ENCODE results near the gene CCDC57.
A peak's percentile ranks its signal among the peaks of the same experiment; 100 is the strongest.
"Not testable (repeated sequence)": the region's sequence is repeated elsewhere in the genome, so short reads cannot be mapped to it uniquely, and the experiment has no call there.

Gene CCDC57

DNA sequence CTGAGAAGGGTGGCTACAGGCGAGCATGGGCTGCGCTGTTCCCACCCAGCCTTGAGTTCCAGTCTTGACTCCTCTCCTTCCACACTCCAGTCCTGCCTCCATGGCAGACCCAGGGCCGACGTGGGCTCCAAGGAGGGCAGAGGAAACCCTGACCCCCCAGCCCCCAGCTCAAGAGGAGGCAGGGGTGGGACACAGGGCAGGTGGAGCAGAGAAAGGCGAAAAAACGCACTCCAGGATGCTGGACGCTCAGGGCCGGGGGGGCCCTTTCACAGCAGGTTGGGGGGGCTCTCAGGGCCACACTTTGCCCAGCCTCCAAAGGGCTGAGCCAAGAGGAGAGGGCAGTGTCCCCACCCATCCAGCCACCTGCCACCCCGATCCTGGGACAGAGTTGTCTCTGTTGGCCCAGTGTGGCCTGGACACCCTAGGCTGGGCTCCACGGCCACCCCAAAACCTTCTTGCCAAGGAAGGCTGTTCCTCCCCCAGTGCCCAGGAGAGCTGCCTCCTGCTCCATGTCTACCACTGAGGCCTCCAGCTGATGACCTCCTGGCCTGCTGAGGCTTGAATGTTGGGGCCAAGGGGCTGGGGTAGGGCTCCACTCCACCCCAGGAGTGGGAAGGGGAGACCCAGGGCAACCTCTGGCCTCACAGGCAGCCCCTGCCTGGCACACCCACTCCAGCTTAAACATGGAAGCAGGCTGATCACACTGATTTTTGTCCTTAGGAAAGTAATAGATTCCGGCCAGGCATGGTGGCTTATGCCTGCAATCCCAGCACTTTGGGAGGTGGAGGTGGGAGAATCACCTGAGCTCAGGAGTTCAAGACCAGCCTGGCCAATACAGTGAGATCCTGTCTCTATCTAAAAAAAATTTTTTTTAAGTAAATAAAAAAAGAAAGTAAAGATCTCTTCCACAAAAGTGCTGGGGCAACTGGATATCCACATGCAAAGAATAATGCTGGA lies 7.4 kb upstream of the CCDC57 start:
- no peak for DNase-seq

DNA sequence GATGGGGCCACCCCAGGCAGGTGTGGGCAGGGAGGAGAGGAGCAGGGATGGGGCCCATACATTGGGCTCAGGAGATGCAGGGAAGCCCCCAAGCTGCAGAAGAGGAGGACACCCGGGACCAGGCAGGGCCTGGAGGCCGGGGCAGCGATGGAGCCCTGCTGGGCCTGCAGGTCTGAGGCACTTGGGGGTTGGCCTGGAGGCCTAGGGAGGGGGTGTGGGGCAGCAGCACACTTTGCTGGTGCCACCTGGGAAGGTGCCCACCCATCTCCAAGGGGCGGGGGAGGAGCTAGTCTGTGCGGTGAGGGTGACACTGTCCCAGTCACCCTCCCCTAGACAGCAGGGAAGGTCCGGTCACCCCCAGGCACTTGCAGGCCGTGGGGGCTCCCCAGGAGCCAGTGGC lies 6.4 kb upstream of the CCDC57 start:
- DNase-seq: no peak

DNA sequence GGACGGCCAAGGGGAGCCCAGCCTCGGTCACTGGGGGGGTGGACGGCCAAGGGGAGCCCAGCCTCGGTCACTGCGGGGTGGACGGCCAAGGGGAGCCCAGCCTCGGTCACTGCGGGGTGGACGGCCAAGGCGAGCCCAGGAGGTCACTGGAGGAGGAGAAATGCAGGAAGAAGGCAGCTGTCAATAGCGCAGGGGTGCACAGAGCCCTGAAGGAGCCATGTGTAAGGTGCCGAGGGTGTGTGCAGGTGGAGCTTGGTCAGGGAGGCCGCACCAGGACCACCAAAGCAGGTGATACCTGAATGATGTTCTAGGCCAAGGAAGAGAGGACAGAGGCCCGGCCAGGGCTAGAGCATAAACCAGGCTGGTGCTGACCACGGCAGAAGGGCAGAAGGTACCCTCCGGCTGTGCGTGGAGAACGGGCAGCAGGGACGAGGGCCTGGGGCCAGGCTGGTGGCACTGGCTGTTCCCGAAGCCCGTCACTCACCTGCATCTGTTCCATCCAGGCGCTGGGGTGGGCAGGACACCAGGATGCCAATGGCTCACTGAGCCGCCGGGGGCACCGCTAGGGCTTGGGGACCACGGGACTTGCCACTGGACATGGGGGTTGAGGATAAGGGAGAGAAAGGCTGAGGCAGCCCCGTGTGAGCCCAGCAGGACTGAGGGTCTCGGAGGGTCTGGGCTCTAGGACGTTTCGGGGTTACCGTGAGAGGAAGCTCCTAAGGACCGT lies 5.9 kb upstream of the CCDC57 start:
- DNase-seq: no peak

DNA sequence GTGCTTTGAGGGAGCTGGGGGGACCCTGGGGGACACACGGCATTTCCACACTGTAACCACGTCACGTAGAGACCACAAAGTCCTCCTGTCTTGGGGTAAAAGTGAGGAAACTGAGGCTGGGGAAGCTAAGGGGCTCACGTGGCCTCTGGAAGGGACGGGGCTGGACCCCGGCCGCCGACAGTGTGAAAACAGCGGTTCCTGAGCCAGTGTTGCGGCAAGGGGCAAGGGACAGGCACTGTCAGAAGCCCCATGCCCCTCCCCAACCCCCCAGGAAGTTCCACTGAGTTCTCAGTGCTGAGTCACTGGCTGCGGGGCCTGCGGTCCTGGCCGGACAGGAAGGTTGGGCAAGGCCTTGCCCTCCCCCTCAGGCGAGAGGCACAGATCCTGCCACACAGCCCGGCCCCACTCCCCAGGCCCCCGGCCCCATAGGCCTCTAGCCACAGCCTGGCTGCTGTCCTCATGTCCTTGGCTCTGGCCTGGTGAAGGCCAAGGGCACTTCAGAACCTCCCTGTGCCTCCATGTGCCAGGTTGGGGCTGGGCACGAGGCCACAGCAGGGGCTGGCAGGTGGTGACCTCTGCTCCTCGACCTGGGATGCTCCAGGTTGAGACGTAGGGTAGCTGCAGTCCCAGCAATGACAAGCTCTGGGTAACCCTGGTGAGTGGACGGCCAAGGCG lies 5.0 kb upstream of the CCDC57 start:
- no peak for DNase-seq

DNA sequence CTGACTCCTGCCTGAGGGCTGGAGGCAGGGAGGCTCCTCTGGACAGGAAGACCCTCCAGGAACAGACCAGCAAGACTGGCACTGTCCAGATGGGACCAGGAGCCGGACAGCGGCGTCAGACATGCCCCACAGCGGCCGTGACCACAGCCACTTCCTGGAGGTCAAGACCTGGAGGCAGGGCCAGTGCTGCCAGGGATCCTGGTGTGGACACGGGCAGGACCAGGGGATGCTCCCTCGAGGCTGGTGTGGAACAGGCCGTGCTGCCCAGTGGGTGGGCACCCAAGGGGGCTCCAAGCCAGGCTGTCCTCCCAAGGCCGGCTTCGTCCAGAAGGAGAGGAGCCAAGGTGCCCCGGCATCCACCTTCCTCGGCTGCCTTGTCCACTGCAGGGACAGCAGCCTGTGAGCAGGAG lies 4.5 kb upstream of the CCDC57 start:
- DNase-seq: no peak

DNA sequence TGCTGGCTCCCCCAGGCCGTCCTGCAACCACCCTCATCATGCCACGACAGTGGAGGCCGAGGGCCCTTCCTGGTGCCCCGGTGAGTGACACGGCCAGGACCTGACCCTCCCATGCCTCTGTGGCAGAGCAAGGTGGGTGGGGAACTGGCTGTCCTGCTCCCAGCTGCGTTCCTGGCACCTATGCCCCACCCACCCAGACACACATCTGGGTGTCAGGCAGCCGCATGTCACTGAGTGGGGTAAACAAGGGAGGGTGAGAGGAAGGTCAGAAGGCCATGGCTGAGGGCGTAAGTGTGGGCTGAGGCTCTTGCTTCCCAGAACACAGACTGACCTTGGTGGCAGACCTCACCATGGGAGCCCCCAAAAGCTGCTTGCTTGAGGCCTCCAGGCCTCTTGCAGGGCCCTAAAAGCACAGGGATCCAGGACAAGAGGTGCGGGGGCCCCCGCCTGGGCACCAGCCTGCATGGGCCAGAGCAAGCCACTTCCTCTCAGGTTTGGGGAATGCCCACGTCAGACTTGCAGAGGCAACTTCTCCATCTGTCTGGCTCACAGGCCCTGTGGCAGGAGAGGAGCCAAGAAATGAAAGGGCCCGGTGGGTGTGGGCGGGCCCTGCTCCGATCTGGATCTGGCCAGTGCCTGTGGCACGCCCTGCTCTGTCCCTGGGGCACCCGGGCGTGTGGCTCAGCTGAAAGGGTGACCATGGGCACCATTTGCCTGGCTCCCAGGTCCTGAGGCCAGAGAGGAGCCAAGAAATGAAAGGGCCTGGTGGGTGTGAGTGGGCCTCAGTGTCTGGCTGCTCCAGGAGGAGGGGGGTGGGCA lies 3.9 kb upstream of the CCDC57 start:
- no peak for DNase-seq

DNA sequence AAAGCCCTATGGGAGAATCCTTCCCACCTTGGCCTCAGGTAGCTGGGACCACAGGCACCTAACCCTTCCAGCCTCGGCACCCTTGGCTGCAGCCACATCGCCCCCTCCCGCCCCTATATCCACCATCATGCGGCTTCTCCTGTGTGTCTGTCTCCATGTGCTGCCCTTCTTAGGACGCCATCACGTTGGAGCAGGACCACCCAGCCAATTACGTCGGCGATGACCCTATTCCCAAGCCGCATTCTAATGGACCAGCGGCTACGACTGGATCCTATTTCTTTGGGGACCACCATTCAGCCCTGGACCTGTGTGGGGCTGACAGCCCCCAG lies 3.3 kb upstream of the CCDC57 start:
- DNase-seq: no peak

DNA sequence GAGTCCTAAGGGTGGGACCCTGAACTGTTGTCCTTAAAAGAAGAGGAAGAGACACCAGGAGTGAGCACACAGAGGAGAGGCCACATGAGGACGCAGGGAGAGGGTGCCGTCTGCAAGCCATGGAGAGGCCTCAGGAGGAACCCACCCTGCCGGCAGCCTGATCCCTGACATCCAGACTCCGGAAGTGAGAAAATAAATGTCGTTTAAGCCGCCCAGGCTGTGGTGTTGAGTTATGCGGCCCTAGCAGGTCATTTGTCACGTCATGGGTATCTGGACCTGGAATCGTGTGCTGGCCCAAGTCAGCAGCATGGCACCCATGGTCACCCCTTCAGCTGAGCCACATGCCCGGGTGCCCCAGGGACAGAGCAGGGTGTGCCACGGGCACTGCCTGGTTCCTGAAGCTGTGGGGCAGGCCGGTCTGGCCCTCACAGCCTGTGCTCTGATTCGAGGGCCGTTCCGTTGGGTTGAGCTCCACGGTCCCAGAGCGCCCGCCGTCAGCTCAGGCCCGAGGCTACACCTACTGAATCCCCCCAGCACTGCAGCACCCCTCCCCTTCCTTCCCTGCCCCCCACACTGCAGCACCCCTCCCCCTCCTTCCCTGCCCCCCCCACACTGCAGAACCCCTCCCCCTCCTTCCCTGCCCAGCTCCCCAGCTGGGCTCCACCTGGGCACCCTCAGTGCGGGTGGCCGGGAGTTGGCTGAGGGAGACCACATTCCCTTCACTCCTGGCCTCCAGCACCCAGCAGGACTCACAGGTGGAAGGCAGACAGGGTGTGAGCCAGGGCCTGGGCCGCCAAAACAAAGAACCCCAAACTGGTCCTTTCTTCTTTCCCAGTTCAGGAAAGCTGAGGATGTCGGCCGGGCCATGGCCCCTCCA lies 2.7 kb upstream of the CCDC57 start:
- DNase-seq: no peak

DNA sequence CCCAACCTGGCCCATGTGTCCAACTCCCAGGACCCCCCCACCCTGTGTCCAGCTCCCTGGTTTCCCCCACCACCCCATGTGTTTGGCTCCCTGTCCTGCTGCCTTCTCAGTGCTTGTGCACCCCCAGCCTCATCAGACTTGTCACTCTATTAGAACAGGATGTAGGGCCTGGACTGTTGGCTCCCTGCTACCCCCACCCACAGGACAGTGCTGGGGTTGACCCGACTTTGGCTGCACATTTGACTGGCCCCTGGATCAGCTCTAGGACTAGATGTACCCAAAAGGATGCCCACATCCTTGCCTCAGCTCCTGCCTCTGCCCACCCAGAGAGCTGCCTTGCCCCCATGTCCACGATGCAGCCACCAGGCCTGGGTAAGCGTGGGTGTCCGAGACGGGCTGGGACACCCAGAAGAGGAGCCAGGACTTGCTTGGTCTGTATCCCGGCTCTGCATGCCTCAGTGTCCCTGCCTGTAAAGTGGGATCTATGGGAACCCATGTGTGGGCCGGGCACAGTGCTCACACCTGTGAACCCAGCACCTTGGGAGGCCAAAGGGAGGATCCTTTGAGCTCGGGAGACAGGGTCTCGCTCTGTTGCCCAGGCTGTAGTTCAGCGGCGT lies 1.5 kb upstream of the CCDC57 start:
- DNase-seq: no peak

DNA sequence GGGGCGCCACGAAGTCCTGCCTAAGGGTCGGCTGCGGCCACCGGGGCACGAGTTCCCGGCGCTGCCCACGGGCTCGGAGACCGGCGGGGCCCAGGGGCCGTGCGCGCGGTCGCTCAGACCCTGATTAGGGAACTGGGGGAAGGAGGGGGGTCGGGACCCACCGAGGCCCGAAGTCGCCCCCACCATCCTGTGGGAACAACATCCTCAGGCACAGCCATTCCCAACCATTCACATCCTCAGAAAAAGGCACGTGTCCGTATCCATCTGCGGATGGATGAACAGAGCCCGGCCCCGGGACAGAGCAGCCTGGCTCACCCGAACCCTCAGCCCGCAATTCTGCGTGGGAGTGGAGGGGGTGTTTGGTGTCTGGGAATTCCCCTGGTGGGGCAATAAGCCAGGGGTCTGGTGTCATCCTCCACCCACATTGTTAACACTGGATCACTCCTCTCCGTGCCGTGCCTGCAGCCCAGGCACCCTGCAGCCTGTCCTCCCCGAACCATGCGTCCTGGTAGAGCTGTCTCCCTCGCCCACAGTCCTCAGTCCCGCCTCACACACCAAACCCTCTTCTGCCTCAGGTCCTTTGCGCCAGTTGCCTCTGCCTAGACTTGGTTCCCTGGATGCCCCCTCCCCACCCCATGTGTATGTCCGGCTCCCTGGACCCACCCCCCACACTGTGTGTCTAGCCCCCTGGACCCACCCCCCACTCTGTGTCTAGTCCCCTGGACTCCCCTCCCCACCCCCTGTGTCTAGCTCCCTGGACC lies 789 bp upstream of the CCDC57 start:
- DNase-seq: no peak

DNA sequence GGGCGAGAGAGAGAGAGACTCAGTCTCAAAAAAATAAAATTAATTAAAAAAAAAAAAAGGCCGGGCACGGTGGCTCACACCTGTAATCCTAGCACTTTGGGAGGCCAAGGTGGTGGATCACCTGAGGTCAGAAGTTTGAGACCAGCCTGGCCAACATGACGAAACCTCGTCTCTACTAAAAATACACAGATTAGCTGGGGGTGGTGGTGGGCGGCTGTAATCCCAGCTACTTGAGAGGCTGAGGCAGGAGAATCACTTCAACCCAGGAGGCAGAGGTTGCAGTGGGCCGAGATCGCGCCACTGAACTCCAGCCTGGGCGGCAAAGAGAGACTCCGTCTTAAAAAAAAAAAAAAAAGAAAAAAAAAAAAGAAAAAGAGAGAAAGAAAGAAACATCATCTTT lies 2.0 kb downstream of the CCDC57 start:
- not testable (repeated sequence) for DNase-seq

DNA sequence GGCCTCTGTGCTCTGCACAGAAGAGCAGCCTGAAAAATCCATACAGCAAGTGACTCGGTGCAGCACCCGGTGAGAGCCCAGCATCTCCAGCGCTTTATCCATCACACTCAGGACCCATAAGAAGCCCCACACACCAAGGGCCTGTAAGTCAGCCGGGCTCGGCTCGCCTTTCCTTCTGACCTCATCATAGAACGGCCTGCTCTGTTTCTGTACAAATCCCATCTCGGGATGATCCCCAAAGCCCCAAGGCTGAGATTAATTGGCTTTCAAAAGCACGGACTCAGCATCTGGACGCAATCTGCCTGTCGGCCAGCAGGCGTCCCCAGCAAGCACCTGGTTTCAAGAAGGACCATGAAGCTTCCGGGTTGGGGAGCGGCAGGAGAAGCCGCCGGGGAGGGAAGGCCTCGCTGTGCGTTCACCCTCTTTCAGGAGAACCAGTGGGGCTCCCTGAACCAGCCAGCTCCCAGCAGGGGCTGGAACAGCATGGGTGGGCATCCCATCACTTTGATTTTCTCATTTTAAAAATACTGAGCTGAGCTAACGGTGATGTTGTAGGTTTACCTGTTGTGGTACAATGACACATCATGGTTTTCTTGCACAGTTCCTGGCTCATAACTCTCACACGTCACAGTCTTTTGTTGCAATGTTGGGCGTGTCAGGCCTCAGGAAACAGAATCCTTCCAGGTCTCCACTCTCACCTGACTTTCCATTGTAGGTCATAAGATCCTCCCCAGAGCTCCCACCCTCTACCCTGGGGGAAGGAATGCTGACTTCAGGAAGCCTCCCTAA lies 6.7 kb downstream of the CCDC57 start:
- DNase-seq: peak; percentile 53

DNA sequence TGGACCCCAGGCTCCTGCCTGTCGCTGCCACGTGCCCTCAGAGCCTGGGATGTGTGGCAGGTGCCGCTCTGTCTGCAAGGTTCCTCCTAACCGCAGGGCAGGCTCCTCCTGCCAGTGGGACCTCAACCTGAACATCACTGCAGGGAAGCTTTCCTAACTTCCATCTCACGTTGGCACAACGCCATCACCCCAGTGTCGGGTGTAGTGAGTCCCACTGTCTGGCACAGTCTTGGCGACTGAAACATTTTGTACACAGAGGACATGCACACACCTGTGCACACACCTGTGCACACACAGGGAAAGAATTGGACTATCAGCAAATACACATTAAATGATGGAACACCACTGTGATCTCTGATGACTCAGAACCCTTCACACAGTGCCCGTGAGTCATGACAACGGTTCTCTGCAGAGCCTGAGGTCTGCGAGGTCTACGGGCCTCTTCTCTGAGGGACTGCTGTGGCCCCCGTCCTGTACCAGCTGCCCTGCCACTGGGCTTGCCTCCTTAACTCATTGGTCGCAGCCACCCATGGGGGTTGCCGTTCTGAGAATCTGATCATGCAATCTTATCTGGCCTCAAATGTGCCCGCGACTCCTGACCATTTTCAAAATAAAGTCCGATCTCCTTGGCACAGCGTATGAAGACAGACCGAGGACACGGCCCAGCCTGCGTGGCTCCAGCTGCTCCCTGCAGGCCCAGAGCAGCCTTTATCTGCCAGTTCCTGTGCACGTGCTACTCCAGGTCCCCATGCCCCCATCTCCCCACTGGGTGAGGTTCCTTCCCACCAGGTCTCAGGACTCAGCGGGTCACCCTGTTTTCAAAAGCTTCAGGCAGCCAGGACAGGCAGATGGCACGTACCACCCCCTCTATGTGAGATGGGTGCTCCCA lies 7.6 kb downstream of the CCDC57 start:
- DNase-seq: peak; percentile 57

DNA sequence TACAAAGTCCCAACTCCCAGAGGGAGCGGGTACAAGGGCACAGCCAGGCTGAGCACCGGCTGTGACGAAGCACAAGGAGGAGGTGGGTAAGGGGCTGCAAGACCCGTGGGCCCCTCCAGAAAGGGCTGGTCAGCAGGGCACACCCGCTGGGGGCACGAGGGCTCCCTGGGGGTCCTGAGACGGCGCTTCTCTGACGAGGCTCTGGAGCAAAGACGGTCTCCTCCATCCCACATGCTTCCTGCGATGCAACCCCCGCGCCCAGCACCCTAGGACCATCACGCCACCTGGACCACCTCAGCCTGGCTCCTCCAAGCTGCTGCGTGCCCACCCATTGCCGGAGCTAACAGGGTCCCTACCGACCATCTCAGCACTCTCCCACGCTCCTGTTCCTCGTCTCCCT lies 8.7 kb downstream of the CCDC57 start:
- no peak for DNase-seq

DNA sequence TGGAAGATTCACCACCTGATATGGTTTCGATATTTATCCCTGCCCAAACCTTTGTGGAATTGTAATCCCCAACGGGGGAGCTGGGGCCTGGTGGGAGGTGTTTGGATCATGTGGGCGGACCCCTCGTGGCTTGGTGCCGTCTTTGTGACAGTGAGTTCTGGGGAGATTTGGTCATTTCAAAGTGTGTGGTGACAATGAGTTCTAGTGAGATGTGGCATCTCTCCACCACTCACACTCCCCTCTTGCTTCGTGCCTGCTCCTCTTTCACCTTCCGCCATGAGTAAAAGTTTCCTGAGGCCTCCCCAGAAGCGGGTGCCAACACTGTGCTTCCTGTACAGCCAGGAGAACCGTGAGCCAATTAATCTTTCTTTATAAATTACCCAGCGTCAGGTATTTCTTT lies 9.7 kb downstream of the CCDC57 start:
- no peak for DNase-seq

DNA sequence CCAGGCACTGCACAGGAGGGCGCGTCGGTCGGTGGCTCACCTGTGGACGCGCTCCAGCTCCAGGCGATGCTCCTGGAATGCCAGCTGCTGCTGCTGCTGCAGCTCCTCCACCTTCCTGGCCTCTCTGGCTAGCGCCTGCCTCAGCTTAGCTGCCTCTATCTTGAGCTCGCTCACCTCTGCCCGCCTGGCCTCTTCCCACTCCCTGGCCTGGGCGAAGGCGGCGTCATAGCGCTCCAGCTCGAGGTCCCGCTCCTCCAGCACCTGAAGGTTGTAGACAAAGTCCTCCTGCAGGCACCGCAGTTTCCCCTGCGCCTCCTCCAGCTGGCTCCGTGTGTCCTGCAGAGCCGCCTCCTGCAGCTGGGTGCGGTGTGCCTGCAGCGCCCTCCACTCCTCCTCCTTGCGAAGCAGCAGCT lies 11.1 kb downstream of the CCDC57 start:
- DNase-seq: no peak

DNA sequence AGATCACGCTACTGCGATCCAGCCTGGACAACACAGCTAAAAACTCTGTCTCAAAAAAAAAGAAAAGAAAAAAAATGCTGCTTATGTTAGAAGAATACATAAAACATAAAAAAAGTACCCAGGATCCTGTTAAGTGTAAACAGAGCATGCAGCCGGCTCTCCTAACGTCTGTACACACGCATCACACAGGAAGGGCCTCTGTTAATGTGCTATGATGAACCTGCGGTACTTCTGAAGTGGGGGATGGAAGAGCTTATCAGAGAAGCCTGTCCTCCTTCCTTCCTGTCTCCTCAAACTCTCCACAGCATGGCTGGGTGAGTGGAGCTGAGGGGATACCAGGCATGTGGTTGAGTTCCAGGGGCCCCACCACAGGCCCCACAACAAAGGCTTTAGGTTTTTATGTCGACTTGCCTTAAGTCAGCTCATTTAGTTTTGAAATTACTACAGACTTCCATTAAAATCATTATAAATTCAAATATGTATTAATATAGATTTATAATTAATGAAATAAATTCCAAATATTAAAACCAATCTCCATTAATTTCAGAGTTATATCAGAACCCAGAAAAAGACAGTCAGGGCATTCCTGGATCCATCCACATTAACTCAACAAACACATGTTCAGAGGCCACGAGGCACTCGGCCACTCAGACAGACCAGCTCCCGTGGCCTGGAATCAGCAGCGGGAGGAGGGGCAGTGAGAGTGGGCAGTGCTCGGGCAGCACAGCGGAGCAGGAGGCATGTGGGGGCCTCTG lies 11.7 kb downstream of the CCDC57 start:
- DNase-seq: no peak

DNA sequence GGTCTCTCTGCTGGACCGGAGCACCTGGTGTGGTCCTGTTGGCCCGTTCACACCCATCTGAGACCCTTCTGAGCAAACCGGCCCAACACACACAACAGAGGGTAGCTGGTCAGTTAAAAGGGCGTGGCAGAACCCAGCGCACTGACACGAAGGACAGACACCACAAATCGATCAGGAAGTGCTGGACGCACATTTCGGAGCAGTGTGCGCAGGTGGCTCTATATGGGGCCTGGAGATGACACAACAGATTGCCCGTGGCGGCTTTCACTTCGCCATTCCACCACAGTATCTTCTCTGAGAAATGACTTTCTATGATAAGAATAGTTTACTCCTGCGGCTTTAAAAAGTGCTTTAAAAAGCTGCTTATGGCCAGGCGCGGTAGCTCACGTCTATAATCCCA lies 12.5 kb downstream of the CCDC57 start:
- DNase-seq: no peak

Data from DMS79 (cell line).